K562 (cell line): ENCODE results near the gene HIVEP2. TPM values are rescaled to one million over a fixed set of nuclear protein-coding genes. Genes with fewer than 3 reads are reported as not detected.
A peak's percentile ranks its signal among the peaks of the same experiment; 100 is the strongest.

ENCODE experiments used
- ATAC-seq: fragments of 200-7000 bp; cut with Tn5 transposase; 3 replicates; pipeline ENCODE4 v1.9.1; 2020; ENCODE audit warnings: moderate library complexity
- BruUV-seq: library from RNA; stranded (reverse); fragments of 400-500 nt; replicated peaks from 2 replicates; lab custom pipeline; 2021; lab: Mats Ljungman, UMichigan
- CTCF ChIA-PET: fragments of 300-600 bp; formaldehyde crosslinking; extraction: SDS; loops from one replicate; lab custom pipeline; 2021; ENCODE audit warnings: low intra/inter-chr PET ratio; lab: Yijun Ruan, JAX
- POLR2A ChIA-PET: fragments of 300-600, 350-650 bp; sonication (Branson Sonifier 250); formaldehyde crosslinking; extraction: SDS; loops from one replicate; lab custom pipeline; 2021; ENCODE audit warnings: antibody characterized with exemption, inconsistent platforms; lab: Yijun Ruan, JAX
- DNase-seq, 4 experiments: peaks; one replicate each; pipeline versions ENCODE4 v3.0.0 to v3.0.0-alpha.2; 2011 to 2018; ENCODE audit warnings: low spot score in 3 of 4, mixed read lengths in 3 of 4; ENCODE audit errors: extremely low read depth in 1 of 4
- FAIRE-seq: peaks from 2 replicates; lab custom pipeline; 2011; peaks lifted over from hg19 to GRCh38; lab: Jason Lieb, UNC
- H2AFZ ChIP-seq: 2 replicates; pipeline ENCODE4 v1.6.0; 2011; ENCODE audit warnings: low read depth, low read length, control low read depth, inconsistent platforms
- H3K27ac ChIP-seq: fragments of 200-600 bp; 3 replicates; pipeline ENCODE4 v1.8.0; 2011; ENCODE audit warnings: low read depth, mild to moderate bottlenecking, control low read depth, inconsistent platforms, low read length, moderate library complexity, mixed read lengths; ENCODE audit errors: extremely low read depth
- H3K27me3 ChIP-seq, 2 experiments: fragments of 300-600 bp in 1 of 2; 2 replicates in 1 of 2; 3 replicates in 1 of 2; pipeline versions ENCODE4 v1.6.0 to v1.8.0; 2011; ENCODE audit warnings: inconsistent platforms in 2 of 2, low read length in 2 of 2, mild to moderate bottlenecking in 1 of 2, mixed read lengths in 1 of 2, moderate library complexity in 1 of 2; ENCODE audit not compliant: control insufficient read depth in 2 of 2, insufficient read depth in 2 of 2
- H3K36me3 ChIP-seq: fragments of 300-600 bp; 3 replicates; pipeline ENCODE4 v1.8.0; 2011; ENCODE audit warnings: mild to moderate bottlenecking, low read length, inconsistent platforms; ENCODE audit not compliant: control insufficient read depth, insufficient read depth
- H3K4me1 ChIP-seq, 2 experiments: fragments of 200-600 bp in 1 of 2; replicated peaks in 1 of 2; 2 replicates in 1 of 2; 3 replicates in 1 of 2; pipeline versions ENCODE4 v1.5.1 to v1.8.0; 2011; ENCODE audit warnings: inconsistent platforms in 2 of 2, low read length in 2 of 2, mild to moderate bottlenecking in 1 of 2, mixed read lengths in 1 of 2, moderate library complexity in 1 of 2; ENCODE audit not compliant: control insufficient read depth in 2 of 2, insufficient read depth in 2 of 2
- H3K4me2 ChIP-seq: 2 replicates; pipeline ENCODE4 v1.6.1; 2011; ENCODE audit warnings: low read length, control low read depth, inconsistent platforms, mixed read lengths; ENCODE audit not compliant: insufficient read depth
- H3K4me3 ChIP-seq: fragments of 200-600 bp; sonication (generic), shearing (Covaris generic); 2 replicates; pipeline ENCODE4 v1.5.1; 2016; ENCODE audit warnings: control low read depth, inconsistent platforms
- H3K79me2 ChIP-seq: fragments of 200-600 bp; 3 replicates; pipeline ENCODE4 v1.8.0; 2011; ENCODE audit warnings: low read length, inconsistent platforms; ENCODE audit not compliant: control insufficient read depth, insufficient read depth
- H3K9ac ChIP-seq, 2 experiments: 2 replicates each; pipeline versions ENCODE4 v1.6.0 to v1.6.1; 2011; ENCODE audit warnings: low read depth in 2 of 2, low read length in 2 of 2, control low read depth in 1 of 2, inconsistent platforms in 1 of 2, mild to moderate bottlenecking in 1 of 2, mixed read lengths in 1 of 2; ENCODE audit not compliant: insufficient read depth in 1 of 2
- H3K9me1 ChIP-seq: one replicate; pipeline ENCODE4 v1.6.0; 2011; ENCODE audit warnings: inconsistent platforms, mild to moderate bottlenecking, low read length, moderate library complexity; ENCODE audit not compliant: control insufficient read depth, insufficient read depth
- H3K9me3 ChIP-seq: replicated peaks from 2 replicates; pipeline ENCODE4 v1.5.1; 2011; ENCODE audit warnings: low read depth, low read length, inconsistent platforms; ENCODE audit not compliant: control insufficient read depth, insufficient read depth
- H4K20me1 ChIP-seq: replicated peaks from 2 replicates; pipeline ENCODE4 v1.6.1; 2011; ENCODE audit warnings: low read length, inconsistent platforms, mixed read lengths; ENCODE audit not compliant: control insufficient read depth, insufficient read depth
- EHMT2 ChIP-seq: fragments of 450-650 bp; IDR thresholded peaks from 2 replicates; pipeline ENCODE4 v1.6.1; 2018; ENCODE audit warnings: antibody characterized with exemption
- HCFC1 ChIP-seq: IDR thresholded peaks from 2 replicates; pipeline ENCODE4 v1.6.1; 2012; ENCODE audit warnings: low read depth, low read length, improper control_type of control experiment
- MCM5 ChIP-seq: fragments of 450-650 bp; IDR thresholded peaks from 2 replicates; pipeline ENCODE4 v1.6.1; 2016; ENCODE audit warnings: low read depth
- POLR2A ChIP-seq: fragments of 450-650 bp; conservative IDR thresholded peaks from 2 replicates; pipeline ENCODE4 v1.6.1; 2016
- POLR2H ChIP-seq: IDR thresholded peaks from 2 replicates; pipeline ENCODE4 v1.6.1; 2016; ENCODE audit warnings: missing genetic modification characterization, low read depth, mild to moderate bottlenecking, control low read depth, missing compliant biosample characterization, moderate library complexity
- RBBP5 ChIP-seq: fragments of 200-600 bp; sonication (generic); IDR thresholded peaks from 2 replicates; pipeline ENCODE4 v1.6.1; 2012; ENCODE audit warnings: borderline replicate concordance, mild to moderate bottlenecking, low read length, control low read depth, inconsistent platforms; ENCODE audit not compliant: insufficient read depth, poor library complexity, severe bottlenecking
- STAG1 ChIP-seq: sonication (generic); formaldehyde crosslinking; IDR thresholded peaks from 2 replicates; pipeline ENCODE4 v1.5.0; 2020; ENCODE audit warnings: missing genetic modification reagents, borderline replicate concordance
- ZNF696 ChIP-seq: fragments of 250-450 bp; sonication (Bioruptor Pico); conservative IDR thresholded peaks from 2 replicates; pipeline ENCODE4 v1.4.0; 2020; ENCODE audit warnings: mild to moderate bottlenecking, moderate library complexity
- WGBS: fragments of 100-300 bp; shearing (Covaris generic); methylation state at CpG from one replicate; pipeline ENCODE4 v1.1.6; 2016; ENCODE audit warnings: low coverage, mixed read lengths; ENCODE audit not compliant: insufficient coverage; ENCODE audit errors: missing lambda C conversion rate; 5-methylcytosine and 5-hydroxymethylcytosine counted together
- in situ Hi-C: fragments of 300-500 bp; cut with MboI; formaldehyde crosslinking; loops from 4 replicates; pipeline ENCODE4 v1.15.0; 2018; ENCODE audit warnings: inconsistent platforms, mixed read lengths
- intact Hi-C: fragments of 100-400 bp; cut with micrococcal nuclease; formaldehyde crosslinking; loops from 2 replicates; pipeline ENCODE4 v1.14.2; 2022
- polyA plus RNA-seq, 8 experiments: library from polyadenylated mRNA; depleted of rRNA in 4 of 8; stranded (reverse) in 5 of 8; unstranded in 3 of 8; fragments of >200 nt; fragmentation: Nextera tagmentation in 2 of 8; fragmentation: Illumina TruSeq in 1 of 8; extraction: Ambion mirVana in 2 of 8; extraction: Trizol in 1 of 8; gene quantifications; 2 replicates each; pipeline versions ENCODE4 v1.2.1 to v1.2.3, GENCODE V29; 2011 to 2014; ENCODE audit warnings: inconsistent platforms in 1 of 8, missing spikeins in 1 of 8
- total RNA-seq, 7 experiments: library from RNA; depleted of rRNA in 6 of 7; stranded (reverse); fragments of >200 nt in 6 of 7; fragmentation: Illumina TruSeq in 2 of 7; extraction: Trizol in 2 of 7; gene quantifications; 2 replicates each; pipeline versions ENCODE4 v1.2.1 to v1.2.3, GENCODE V29; 2011 to 2021; ENCODE audit warnings: low replicate concordance in 1 of 7
- TF ChIP-seq, protein P1 (sequence below), 2 experiments: fragments of 450-650 bp; conservative IDR thresholded peaks; 2 replicates each; pipeline ENCODE4 v1.6.1; 2017; ENCODE audit warnings: mild to moderate bottlenecking in 2 of 2, moderate library complexity in 2 of 2
- TF ChIP-seq, protein P2 (sequence below): fragments of 250-450 bp; sonication (Bioruptor Pico); IDR thresholded peaks from 2 replicates; pipeline ENCODE4 v1.5.0; 2021
- TF ChIP-seq, protein P3 (sequence below), 2 experiments: fragments of 450-650 bp in 1 of 2; IDR thresholded peaks; 2 replicates each; pipeline ENCODE4 v1.6.1; 2011 to 2017; ENCODE audit warnings: low read depth in 2 of 2, antibody characterized with exemption in 1 of 2, borderline replicate concordance in 1 of 2, low read length in 1 of 2, mild to moderate bottlenecking in 1 of 2, mixed read lengths in 1 of 2; ENCODE audit not compliant: control insufficient read depth in 1 of 2
- TF ChIP-seq, protein P4 (sequence below): fragments of 250-450 bp; sonication (Bioruptor Pico); IDR thresholded peaks from 2 replicates; pipeline ENCODE4 v1.8.0; 2022; ENCODE audit warnings: moderate library complexity, mild to moderate bottlenecking, inconsistent platforms
- TF ChIP-seq, protein P5 (sequence below): sonication (generic); formaldehyde crosslinking; IDR thresholded peaks from 2 replicates; pipeline ENCODE4 v1.5.0; 2020; ENCODE audit warnings: missing genetic modification reagents

Gene HIVEP2
- total and polyA plus RNA-seq, 9 of the 15 experiments (the other 6 are each of a cell fraction or from before 2014, with no cell fraction given) = under 0.01 to 1.2 (median 0.31) TPM

DNA sequence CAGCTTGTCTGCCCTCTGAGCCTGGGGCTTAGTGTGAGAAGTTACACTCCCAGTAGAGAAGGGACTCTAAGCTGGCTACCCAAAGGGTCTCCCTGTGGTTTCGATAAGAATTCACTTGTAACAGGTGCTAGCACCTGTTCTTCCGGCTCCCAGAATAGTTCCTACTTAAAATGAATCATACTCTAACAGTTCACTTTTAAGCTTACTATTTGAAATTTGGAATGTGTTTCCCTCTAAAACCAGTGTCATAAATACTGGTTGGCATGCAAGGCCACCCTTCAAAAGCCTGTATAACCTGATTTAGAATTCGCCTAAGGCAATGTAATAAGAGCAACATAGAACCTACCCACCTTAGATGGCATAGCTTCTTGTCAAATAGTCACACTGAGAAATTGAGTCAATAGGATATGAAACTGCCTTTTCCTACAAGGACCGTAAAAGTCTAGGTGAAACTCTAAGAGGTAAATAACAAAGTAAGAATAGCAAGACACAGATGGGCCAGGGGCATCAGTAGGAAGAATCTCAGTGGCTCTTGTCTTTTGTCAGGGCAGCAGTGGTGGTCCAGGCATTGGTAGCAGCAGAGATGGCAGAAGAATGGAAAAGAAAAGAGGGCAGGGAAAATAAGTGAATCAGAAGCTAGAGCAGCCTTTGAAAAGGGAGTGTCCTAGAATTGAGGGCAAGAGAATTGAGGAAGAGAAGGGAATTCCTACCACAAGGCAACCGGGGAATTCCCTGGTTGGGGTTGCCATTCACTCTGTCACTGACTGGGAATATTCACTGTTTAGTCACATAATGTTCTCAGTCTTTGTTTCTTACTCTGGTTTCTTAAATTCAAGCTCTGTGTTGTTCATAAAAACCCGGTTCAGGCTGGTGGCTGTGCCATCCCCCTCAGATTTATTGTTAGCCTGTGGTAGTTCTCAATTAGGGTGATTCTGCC, 91.5 kb downstream of the HIVEP2 start (continued):
- TF ChIP-seq, protein P1, sequence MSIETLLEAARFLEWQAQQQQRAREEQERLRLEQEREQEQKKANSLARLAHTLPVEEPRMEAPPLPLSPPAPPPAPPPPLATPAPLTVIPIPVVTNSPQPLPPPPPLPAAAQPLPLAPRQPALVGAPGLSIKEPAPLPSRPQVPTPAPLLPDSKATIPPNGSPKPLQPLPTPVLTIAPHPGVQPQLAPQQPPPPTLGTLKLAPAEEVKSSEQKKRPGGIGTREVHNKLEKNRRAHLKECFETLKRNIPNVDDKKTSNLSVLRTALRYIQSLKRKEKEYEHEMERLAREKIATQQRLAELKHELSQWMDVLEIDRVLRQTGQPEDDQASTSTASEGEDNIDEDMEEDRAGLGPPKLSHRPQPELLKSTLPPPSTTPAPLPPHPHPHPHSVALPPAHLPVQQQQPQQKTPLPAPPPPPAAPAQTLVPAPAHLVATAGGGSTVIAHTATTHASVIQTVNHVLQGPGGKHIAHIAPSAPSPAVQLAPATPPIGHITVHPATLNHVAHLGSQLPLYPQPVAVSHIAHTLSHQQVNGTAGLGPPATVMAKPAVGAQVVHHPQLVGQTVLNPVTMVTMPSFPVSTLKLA (conservative IDR thresholded peaks at IDR 0.05) = no peak
- TF ChIP-seq, protein P2, sequence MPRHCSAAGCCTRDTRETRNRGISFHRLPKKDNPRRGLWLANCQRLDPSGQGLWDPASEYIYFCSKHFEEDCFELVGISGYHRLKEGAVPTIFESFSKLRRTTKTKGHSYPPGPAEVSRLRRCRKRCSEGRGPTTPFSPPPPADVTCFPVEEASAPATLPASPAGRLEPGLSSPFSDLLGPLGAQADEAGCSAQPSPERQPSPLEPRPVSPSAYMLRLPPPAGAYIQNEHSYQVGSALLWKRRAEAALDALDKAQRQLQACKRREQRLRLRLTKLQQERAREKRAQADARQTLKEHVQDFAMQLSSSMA (CRISPR knock-in tag) = no peak
- no peak for TF ChIP-seq EHMT2

DNA sequence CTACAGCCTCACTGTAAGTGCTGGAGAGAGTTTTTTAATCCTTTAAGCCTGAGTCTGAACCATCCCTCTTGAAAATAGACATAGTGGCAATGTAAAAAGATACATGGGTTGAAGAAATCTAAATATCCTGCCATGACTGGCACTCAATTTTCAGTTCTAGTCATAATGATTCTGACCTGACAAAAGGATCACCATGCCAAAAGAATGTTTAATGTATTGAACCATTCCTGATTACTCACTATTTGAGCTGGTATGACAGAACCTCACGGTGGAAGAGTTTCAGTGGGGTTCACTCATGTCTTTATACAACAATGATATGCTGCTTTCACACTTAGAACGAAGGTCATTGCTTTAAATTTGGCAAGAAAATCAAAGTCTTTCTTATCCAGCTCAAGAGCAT, 93.4 kb downstream of the HIVEP2 start:
- no peak overlapping the region for H3K4me3 ChIP-seq
- no peak overlapping the region for H3K27ac ChIP-seq
- no peaks in the 10 kb centered on the region for H3K4me1 ChIP-seq
- 2% methylated on average over 2 of the region's 2 CpGs for WGBS
- H3K9me1 ChIP-seq = no peaks in the 10 kb centered on the region
- intact Hi-C loops (no loop called here), in situ Hi-C loops (no loop called here)
- H4K20me1 ChIP-seq = no peaks in the 10 kb centered on the region
- H3K36me3 ChIP-seq = no peaks in the 10 kb centered on the region
- no peaks in the 10 kb centered on the region for H3K79me2 ChIP-seq
- CTCF ChIA-PET = no interaction called here
- DNase-seq (no peak), ATAC-seq (no peak), FAIRE-seq (peak; percentile 26)
- H3K9me3 ChIP-seq = no peaks in the 10 kb centered on the region
- POLR2A ChIA-PET = no interaction called here
- H3K9ac ChIP-seq = no peak overlapping the region
- H2AFZ ChIP-seq = no peak overlapping the region
- no peak overlapping the region for H3K4me2 ChIP-seq
- H3K27me3 ChIP-seq = peaks cover 7 to 13% of the 10 kb centered on the region in 2 experiments; a peak in 4 of 5 replicates
- BruUV-seq = no TSS peak
- TF ChIP-seq STAG1 (CRISPR knock-in tag) (no peak), MCM5 (no peak), HCFC1 (no peak), POLR2H (tag) (no peak), RBBP5 (no peak), ZNF696 (no peak), POLR2A (no peak)
- TF ChIP-seq, protein P3, sequence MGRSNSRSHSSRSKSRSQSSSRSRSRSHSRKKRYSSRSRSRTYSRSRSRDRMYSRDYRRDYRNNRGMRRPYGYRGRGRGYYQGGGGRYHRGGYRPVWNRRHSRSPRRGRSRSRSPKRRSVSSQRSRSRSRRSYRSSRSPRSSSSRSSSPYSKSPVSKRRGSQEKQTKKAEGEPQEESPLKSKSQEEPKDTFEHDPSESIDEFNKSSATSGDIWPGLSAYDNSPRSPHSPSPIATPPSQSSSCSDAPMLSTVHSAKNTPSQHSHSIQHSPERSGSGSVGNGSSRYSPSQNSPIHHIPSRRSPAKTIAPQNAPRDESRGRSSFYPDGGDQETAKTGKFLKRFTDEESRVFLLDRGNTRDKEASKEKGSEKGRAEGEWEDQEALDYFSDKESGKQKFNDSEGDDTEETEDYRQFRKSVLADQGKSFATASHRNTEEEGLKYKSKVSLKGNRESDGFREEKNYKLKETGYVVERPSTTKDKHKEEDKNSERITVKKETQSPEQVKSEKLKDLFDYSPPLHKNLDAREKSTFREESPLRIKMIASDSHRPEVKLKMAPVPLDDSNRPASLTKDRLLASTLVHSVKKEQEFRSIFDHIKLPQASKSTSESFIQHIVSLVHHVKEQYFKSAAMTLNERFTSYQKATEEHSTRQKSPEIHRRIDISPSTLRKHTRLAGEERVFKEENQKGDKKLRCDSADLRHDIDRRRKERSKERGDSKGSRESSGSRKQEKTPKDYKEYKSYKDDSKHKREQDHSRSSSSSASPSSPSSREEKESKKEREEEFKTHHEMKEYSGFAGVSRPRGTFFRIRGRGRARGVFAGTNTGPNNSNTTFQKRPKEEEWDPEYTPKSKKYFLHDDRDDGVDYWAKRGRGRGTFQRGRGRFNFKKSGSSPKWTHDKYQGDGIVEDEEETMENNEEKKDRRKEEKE (IDR thresholded peaks at IDR 0.05; ENCODE audit: borderline replicate concordance in 1 of 2, control insufficient read depth in 1 of 2, low read depth in 2 of 2, low read length in 1 of 2) = no peak
- TF ChIP-seq, protein P4, sequence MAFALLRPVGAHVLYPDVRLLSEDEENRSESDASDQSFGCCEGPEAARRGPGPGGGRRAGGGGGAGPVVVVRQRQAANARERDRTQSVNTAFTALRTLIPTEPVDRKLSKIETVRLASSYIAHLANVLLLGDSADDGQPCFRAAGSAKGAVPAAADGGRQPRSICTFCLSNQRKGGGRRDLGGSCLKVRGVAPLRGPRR = no peak
- TF ChIP-seq, protein P5, sequence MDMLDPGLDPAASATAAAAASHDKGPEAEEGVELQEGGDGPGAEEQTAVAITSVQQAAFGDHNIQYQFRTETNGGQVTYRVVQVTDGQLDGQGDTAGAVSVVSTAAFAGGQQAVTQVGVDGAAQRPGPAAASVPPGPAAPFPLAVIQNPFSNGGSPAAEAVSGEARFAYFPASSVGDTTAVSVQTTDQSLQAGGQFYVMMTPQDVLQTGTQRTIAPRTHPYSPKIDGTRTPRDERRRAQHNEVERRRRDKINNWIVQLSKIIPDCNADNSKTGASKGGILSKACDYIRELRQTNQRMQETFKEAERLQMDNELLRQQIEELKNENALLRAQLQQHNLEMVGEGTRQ (CRISPR knock-in tag) = no peak
